ENCODE measurements around the gene BTBD9. TPM values are rescaled to one million over a fixed set of nuclear protein-coding genes. Genes with fewer than 3 reads are reported as not detected.

Gene BTBD9
- total and polyA plus RNA-seq, 2 of the 13 experiments (the other 11 are each of a cell fraction or from before 2014, with no cell fraction given), result 1.2 to 3.0 TPM

DNA sequence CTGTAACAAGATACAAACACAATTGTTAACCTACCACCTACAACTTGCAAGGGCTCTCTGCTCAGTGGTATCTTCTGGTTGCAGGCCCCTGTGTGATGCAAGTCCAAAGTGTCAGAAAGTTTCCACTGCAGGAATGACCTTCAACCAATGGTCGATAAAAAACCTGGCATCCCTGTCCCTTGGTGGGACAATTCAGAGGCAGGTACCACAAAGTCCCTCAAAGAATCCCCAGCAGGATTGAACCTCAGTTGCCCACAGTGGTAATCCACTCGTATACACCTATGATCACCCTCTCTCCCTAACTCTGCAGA is 47.3 kb upstream of the BTBD9 start (continued):
- TF ChIP-seq, protein P1, sequence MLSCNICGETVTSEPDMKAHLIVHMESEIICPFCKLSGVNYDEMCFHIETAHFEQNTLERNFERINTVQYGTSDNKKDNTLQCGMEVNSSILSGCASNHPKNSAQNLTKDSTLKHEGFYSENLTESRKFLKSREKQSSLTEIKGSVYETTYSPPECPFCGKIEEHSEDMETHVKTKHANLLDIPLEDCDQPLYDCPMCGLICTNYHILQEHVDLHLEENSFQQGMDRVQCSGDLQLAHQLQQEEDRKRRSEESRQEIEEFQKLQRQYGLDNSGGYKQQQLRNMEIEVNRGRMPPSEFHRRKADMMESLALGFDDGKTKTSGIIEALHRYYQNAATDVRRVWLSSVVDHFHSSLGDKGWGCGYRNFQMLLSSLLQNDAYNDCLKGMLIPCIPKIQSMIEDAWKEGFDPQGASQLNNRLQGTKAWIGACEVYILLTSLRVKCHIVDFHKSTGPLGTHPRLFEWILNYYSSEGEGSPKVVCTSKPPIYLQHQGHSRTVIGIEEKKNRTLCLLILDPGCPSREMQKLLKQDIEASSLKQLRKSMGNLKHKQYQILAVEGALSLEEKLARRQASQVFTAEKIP (CRISPR knock-in tag; IDR thresholded peaks at IDR 0.05; ENCODE audit: borderline replicate concordance), result no peak
- TF ChIP-seq NCOR1 (IDR thresholded peaks at IDR 0.05; ENCODE audit: borderline replicate concordance, low read length) (no peak), TBX3 (IDR thresholded peaks at IDR 0.05; ENCODE audit: borderline replicate concordance) (no peak), RFXANK (CRISPR knock-in tag; IDR thresholded peaks at IDR 0.05) (no peak), TEAD3 (CRISPR knock-in tag; optimal IDR thresholded peaks at IDR 0.05; ENCODE audit: borderline replicate concordance) (no peak), ZSCAN20 (CRISPR knock-in tag; IDR thresholded peaks at IDR 0.05; ENCODE audit: borderline replicate concordance) (no peak), ZNF737 (CRISPR knock-in tag; IDR thresholded peaks at IDR 0.05; ENCODE audit: borderline replicate concordance) (no peak)
- TF ChIP-seq, protein P2, sequence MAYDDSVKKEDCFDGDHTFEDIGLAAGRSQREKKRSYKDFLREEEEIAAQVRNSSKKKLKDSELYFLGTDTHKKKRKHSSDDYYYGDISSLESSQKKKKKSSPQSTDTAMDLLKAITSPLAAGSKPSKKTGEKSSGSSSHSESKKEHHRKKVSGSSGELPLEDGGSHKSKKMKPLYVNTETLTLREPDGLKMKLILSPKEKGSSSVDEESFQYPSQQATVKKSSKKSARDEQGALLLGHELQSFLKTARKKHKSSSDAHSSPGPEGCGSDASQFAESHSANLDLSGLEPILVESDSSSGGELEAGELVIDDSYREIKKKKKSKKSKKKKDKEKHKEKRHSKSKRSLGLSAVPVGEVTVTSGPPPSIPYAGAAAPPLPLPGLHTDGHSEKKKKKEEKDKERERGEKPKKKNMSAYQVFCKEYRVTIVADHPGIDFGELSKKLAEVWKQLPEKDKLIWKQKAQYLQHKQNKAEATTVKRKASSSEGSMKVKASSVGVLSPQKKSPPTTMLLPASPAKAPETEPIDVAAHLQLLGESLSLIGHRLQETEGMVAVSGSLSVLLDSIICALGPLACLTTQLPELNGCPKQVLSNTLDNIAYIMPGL (CRISPR knock-in tag; IDR thresholded peaks at IDR 0.05; ENCODE audit: borderline replicate concordance in 1 of 2, low read depth in 1 of 2), result no peak
- TF ChIP-seq, protein P3, sequence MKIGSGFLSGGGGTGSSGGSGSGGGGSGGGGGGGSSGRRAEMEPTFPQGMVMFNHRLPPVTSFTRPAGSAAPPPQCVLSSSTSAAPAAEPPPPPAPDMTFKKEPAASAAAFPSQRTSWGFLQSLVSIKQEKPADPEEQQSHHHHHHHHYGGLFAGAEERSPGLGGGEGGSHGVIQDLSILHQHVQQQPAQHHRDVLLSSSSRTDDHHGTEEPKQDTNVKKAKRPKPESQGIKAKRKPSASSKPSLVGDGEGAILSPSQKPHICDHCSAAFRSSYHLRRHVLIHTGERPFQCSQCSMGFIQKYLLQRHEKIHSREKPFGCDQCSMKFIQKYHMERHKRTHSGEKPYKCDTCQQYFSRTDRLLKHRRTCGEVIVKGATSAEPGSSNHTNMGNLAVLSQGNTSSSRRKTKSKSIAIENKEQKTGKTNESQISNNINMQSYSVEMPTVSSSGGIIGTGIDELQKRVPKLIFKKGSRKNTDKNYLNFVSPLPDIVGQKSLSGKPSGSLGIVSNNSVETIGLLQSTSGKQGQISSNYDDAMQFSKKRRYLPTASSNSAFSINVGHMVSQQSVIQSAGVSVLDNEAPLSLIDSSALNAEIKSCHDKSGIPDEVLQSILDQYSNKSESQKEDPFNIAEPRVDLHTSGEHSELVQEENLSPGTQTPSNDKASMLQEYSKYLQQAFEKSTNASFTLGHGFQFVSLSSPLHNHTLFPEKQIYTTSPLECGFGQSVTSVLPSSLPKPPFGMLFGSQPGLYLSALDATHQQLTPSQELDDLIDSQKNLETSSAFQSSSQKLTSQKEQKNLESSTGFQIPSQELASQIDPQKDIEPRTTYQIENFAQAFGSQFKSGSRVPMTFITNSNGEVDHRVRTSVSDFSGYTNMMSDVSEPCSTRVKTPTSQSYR (CRISPR knock-in tag; IDR thresholded peaks at IDR 0.05; ENCODE audit: borderline replicate concordance), result no peak
- TF ChIP-seq, protein P4, sequence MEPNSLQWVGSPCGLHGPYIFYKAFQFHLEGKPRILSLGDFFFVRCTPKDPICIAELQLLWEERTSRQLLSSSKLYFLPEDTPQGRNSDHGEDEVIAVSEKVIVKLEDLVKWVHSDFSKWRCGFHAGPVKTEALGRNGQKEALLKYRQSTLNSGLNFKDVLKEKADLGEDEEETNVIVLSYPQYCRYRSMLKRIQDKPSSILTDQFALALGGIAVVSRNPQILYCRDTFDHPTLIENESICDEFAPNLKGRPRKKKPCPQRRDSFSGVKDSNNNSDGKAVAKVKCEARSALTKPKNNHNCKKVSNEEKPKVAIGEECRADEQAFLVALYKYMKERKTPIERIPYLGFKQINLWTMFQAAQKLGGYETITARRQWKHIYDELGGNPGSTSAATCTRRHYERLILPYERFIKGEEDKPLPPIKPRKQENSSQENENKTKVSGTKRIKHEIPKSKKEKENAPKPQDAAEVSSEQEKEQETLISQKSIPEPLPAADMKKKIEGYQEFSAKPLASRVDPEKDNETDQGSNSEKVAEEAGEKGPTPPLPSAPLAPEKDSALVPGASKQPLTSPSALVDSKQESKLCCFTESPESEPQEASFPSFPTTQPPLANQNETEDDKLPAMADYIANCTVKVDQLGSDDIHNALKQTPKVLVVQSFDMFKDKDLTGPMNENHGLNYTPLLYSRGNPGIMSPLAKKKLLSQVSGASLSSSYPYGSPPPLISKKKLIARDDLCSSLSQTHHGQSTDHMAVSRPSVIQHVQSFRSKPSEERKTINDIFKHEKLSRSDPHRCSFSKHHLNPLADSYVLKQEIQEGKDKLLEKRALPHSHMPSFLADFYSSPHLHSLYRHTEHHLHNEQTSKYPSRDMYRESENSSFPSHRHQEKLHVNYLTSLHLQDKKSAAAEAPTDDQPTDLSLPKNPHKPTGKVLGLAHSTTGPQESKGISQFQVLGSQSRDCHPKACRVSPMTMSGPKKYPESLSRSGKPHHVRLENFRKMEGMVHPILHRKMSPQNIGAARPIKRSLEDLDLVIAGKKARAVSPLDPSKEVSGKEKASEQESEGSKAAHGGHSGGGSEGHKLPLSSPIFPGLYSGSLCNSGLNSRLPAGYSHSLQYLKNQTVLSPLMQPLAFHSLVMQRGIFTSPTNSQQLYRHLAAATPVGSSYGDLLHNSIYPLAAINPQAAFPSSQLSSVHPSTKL (CRISPR knock-in tag; IDR thresholded peaks at IDR 0.05), result peak; percentile 45; the same call in 1 of the 2 replicates
- TF ChIP-seq, protein P5, sequence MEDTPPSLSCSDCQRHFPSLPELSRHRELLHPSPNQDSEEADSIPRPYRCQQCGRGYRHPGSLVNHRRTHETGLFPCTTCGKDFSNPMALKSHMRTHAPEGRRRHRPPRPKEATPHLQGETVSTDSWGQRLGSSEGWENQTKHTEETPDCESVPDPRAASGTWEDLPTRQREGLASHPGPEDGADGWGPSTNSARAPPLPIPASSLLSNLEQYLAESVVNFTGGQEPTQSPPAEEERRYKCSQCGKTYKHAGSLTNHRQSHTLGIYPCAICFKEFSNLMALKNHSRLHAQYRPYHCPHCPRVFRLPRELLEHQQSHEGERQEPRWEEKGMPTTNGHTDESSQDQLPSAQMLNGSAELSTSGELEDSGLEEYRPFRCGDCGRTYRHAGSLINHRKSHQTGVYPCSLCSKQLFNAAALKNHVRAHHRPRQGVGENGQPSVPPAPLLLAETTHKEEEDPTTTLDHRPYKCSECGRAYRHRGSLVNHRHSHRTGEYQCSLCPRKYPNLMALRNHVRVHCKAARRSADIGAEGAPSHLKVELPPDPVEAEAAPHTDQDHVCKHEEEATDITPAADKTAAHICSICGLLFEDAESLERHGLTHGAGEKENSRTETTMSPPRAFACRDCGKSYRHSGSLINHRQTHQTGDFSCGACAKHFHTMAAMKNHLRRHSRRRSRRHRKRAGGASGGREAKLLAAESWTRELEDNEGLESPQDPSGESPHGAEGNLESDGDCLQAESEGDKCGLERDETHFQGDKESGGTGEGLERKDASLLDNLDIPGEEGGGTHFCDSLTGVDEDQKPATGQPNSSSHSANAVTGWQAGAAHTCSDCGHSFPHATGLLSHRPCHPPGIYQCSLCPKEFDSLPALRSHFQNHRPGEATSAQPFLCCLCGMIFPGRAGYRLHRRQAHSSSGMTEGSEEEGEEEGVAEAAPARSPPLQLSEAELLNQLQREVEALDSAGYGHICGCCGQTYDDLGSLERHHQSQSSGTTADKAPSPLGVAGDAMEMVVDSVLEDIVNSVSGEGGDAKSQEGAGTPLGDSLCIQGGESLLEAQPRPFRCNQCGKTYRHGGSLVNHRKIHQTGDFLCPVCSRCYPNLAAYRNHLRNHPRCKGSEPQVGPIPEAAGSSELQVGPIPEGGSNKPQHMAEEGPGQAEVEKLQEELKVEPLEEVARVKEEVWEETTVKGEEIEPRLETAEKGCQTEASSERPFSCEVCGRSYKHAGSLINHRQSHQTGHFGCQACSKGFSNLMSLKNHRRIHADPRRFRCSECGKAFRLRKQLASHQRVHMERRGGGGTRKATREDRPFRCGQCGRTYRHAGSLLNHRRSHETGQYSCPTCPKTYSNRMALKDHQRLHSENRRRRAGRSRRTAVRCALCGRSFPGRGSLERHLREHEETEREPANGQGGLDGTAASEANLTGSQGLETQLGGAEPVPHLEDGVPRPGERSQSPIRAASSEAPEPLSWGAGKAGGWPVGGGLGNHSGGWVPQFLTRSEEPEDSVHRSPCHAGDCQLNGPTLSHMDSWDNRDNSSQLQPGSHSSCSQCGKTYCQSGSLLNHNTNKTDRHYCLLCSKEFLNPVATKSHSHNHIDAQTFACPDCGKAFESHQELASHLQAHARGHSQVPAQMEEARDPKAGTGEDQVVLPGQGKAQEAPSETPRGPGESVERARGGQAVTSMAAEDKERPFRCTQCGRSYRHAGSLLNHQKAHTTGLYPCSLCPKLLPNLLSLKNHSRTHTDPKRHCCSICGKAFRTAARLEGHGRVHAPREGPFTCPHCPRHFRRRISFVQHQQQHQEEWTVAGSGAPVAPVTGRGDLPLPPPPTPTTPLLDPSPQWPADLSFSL (CRISPR knock-in tag; IDR thresholded peaks at IDR 0.05), result no peak
